HepG2 (cell line): Measurements from ENCODE around the gene CMC1. TPM values are rescaled to one million over a fixed set of nuclear protein-coding genes. Genes with fewer than 3 reads are reported as not detected.

ENCODE experiments used
- ATAC-seq: fragments of 200-7000 bp; cut with Tn5 transposase; 3 replicates; pipeline ENCODE4 v1.9.1; 2020; ENCODE audit warnings: mild to moderate bottlenecking, moderate library complexity
- BruUV-seq: library from RNA; stranded (reverse); fragments of 400-500 nt; replicated peaks from 2 replicates; lab custom pipeline; 2021; lab: Mats Ljungman, UMichigan
- CTCF ChIA-PET: fragments of 300-600 bp; formaldehyde crosslinking; extraction: SDS; loops from one replicate; lab custom pipeline; 2021; ENCODE audit warnings: low total read pairs, inconsistent platforms, low intra/inter-chr PET ratio; lab: Yijun Ruan, JAX
- POLR2A ChIA-PET: fragments of 350-600 bp; sonication (Branson Sonifier 250); formaldehyde crosslinking; loops from one replicate; lab custom pipeline; 2020; ENCODE audit warnings: antibody characterized with exemption, inconsistent platforms; lab: Yijun Ruan, JAX
- DNase-seq: peaks from one replicate; pipeline ENCODE4 v3.0.0-alpha.2; 2015; ENCODE audit warnings: low spot score
- FAIRE-seq: peaks from 3 replicates; lab custom pipeline; 2011; peaks lifted over from hg19 to GRCh38; lab: Jason Lieb, UNC
- H2AFZ ChIP-seq: one replicate; pipeline ENCODE4 v1.6.1; 2011; ENCODE audit warnings: low read length, inconsistent platforms
- H3K27ac ChIP-seq: fragments of 300-600 bp; 3 replicates; pipeline ENCODE4 v1.8.0; 2011; ENCODE audit warnings: mixed run types, mild to moderate bottlenecking, mixed read lengths, low read length, inconsistent platforms; ENCODE audit not compliant: insufficient read depth; ENCODE audit errors: extremely low read length
- H3K27me3 ChIP-seq, 2 experiments: fragments of 200-600 bp in 1 of 2; 2 replicates in 1 of 2; 3 replicates in 1 of 2; pipeline versions ENCODE4 v1.6.0 to v1.8.0; 2011; ENCODE audit warnings: low read length in 2 of 2, mild to moderate bottlenecking in 2 of 2, moderate library complexity in 2 of 2, inconsistent platforms in 1 of 2; ENCODE audit not compliant: insufficient read depth in 2 of 2, control insufficient read depth in 1 of 2
- H3K36me3 ChIP-seq, 2 experiments: fragments of 200-600 bp in 1 of 2; replicated peaks in 1 of 2; 2 replicates in 1 of 2; 3 replicates in 1 of 2; pipeline versions ENCODE4 v1.5.1 to v1.8.0; 2011; ENCODE audit warnings: low read length in 2 of 2, inconsistent platforms in 1 of 2; ENCODE audit not compliant: insufficient read depth in 2 of 2, control insufficient read depth in 1 of 2
- H3K4me1 ChIP-seq: 2 replicates; pipeline ENCODE4 v1.5.1; 2012; ENCODE audit warnings: low read length, inconsistent platforms; ENCODE audit not compliant: insufficient read depth
- H3K4me2 ChIP-seq: 2 replicates; pipeline ENCODE4 v1.6.0; 2011; ENCODE audit warnings: low read depth, low read length, inconsistent platforms
- H3K4me3 ChIP-seq, 3 experiments: fragments of 200-600 bp in 1 of 3; sonication (generic), shearing (Covaris generic) in 1 of 3; replicated peaks in 1 of 3; 2 replicates each; pipeline ENCODE4 v1.5.1; 2011 to 2016; ENCODE audit warnings: low read length in 3 of 3, inconsistent platforms in 2 of 3, low read depth in 2 of 3, mild to moderate bottlenecking in 2 of 3, control low read depth in 1 of 3, mixed read lengths in 1 of 3; ENCODE audit not compliant: insufficient read depth in 1 of 3
- H3K79me2 ChIP-seq: one replicate; pipeline ENCODE4 v1.6.1; 2011; ENCODE audit warnings: low read length, inconsistent platforms; ENCODE audit not compliant: insufficient read depth
- H3K9ac ChIP-seq: 2 replicates; pipeline ENCODE4 v1.6.0; 2011; ENCODE audit warnings: mild to moderate bottlenecking, low read depth, low read length, inconsistent platforms; ENCODE audit not compliant: insufficient read depth
- H3K9me3 ChIP-seq: 2 replicates; pipeline ENCODE4 v1.5.1; 2012; ENCODE audit warnings: mild to moderate bottlenecking, low read length
- H4K20me1 ChIP-seq: 2 replicates; pipeline ENCODE4 v1.6.0; 2011; ENCODE audit warnings: inconsistent platforms, mild to moderate bottlenecking, low read length, moderate library complexity; ENCODE audit not compliant: insufficient read depth
- AGO1 ChIP-seq: fragments of 200-400 bp; formaldehyde crosslinking; IDR thresholded peaks from 2 replicates; pipeline ENCODE4 v1.6.1; 2017; ENCODE audit warnings: mild to moderate bottlenecking, low read depth, low read length, moderate library complexity; ENCODE audit not compliant: poor library complexity, severe bottlenecking
- ARNTL ChIP-seq: sonication (generic); formaldehyde crosslinking; IDR thresholded peaks from 2 replicates; pipeline ENCODE4 v1.4.0; 2020; ENCODE audit warnings: mild to moderate bottlenecking, missing genetic modification reagents
- DPF2 ChIP-seq: sonication (generic); formaldehyde crosslinking; IDR thresholded peaks from 2 replicates; pipeline ENCODE4 v1.4.0; 2020; ENCODE audit warnings: mild to moderate bottlenecking, low read depth, missing genetic modification reagents, borderline replicate concordance
- HDAC2 ChIP-seq: sonication (generic); formaldehyde crosslinking; IDR thresholded peaks from 2 replicates; pipeline ENCODE4 v1.4.0; 2020; ENCODE audit warnings: missing genetic modification reagents
- ISX ChIP-seq: sonication (generic); formaldehyde crosslinking; conservative IDR thresholded peaks from 2 replicates; pipeline ENCODE4 v1.5.0; 2020; ENCODE audit warnings: missing genetic modification reagents
- PREB ChIP-seq: sonication (generic); formaldehyde crosslinking; IDR thresholded peaks from 2 replicates; pipeline ENCODE4 v1.4.0; 2020; ENCODE audit warnings: missing genetic modification reagents
- ZNF18 ChIP-seq: sonication (generic); formaldehyde crosslinking; IDR thresholded peaks from 2 replicates; pipeline ENCODE4 v1.8.0; 2022; ENCODE audit warnings: mild to moderate bottlenecking, missing genetic modification reagents; ENCODE audit not compliant: insufficient replicate concordance
- ZNF513 ChIP-seq: sonication (generic); formaldehyde crosslinking; conservative IDR thresholded peaks from 2 replicates; pipeline ENCODE4 v1.5.0; 2020; ENCODE audit warnings: missing genetic modification reagents
- ZNF576 ChIP-seq: sonication (generic); formaldehyde crosslinking; IDR thresholded peaks from 2 replicates; pipeline ENCODE4 v1.4.0; 2020; ENCODE audit warnings: mild to moderate bottlenecking, missing genetic modification reagents
- ZNF770 ChIP-seq: sonication (generic); formaldehyde crosslinking; IDR thresholded peaks from 2 replicates; pipeline ENCODE4 v1.5.0; 2020; ENCODE audit warnings: mild to moderate bottlenecking, missing genetic modification reagents
- ZNF782 ChIP-seq: sonication (generic); formaldehyde crosslinking; IDR thresholded peaks from 2 replicates; pipeline ENCODE4 v1.4.0; 2020; ENCODE audit warnings: missing genetic modification reagents, mild to moderate bottlenecking, borderline replicate concordance
- WGBS: methylation state at CpG from one replicate; pipeline ENCODE4 v1.1.6; 2017; ENCODE audit warnings: low lambda C conversion rate; 5-methylcytosine and 5-hydroxymethylcytosine counted together
- in situ Hi-C: cut with HindIII; loops from 2 replicates; pipeline ENCODE4 v1.10.0; 2017; ENCODE audit warnings: low pct_unique_long_range_greater_than_20kb; ENCODE audit not compliant: extremely low pct_ligation_motif_present
- intact Hi-C: fragments of 100-400 bp; cut with micrococcal nuclease; formaldehyde crosslinking; loops from one replicate; pipeline ENCODE4 v1.10.0; 2022; ENCODE audit not compliant: unreplicated experiment
- polyA plus RNA-seq, 8 experiments: library from polyadenylated mRNA; depleted of rRNA in 3 of 8; stranded (reverse) in 7 of 8; unstranded in 1 of 8; fragments of >200 nt; fragmentation: Illumina TruSeq in 4 of 8; extraction: Trizol in 4 of 8; gene quantifications; 2 replicates each; pipeline versions ENCODE4 v1.2.1 to v1.2.3, GENCODE V29; 2011 to 2016; ENCODE audit warnings: low read depth in 4 of 8, missing spikeins in 1 of 8, mixed read lengths in 1 of 8; ENCODE audit not compliant: insufficient read depth in 1 of 8
- total RNA-seq, 5 experiments: library from RNA; depleted of rRNA; stranded (reverse); fragments of >200 nt; fragmentation: Illumina TruSeq; extraction: Trizol; gene quantifications; 2 replicates each; pipeline ENCODE4 v1.2.3, GENCODE V29; 2016; ENCODE audit warnings: low read depth in 1 of 5

The CMC1 gene
- total and polyA plus RNA-seq, 2 of the 13 experiments (the other 11 are each of a cell fraction or from before 2014, with no cell fraction given), result 22.1 to 29.5 TPM

GRCh38 chr3:28206479-28206878, 34.9 kb upstream of the CMC1 start:
- Histone ChIP-seq H3K27ac (no peak overlapping the region), H3K27me3 (no peaks in the 10 kb centered on the region), H4K20me1 (no peaks in the 10 kb centered on the region), H3K36me3 (no peaks in the 10 kb centered on the region), H3K4me1 (peaks cover 12% of the 10 kb centered on the region; the same call in 1 of the 2 replicates), H3K79me2 (no peaks in the 10 kb centered on the region), H2AFZ (no peak overlapping the region), H3K9me3 (no peaks in the 10 kb centered on the region), H3K4me2 (no peak overlapping the region), H3K9ac (no peak overlapping the region), H3K4me3 (no peak overlapping the region)
- in situ Hi-C loops, result no loop called here
- DNase-seq (no peak), ATAC-seq (no peak), FAIRE-seq (no peak)
- ChIA-PET POLR2A (no interaction called here), CTCF (no interaction called here)
- intact Hi-C loops, result loop anchor here (5.0 kb wide), 1 partner anchor 34 kb away; no protein-coding TSS in a partner anchor
- 51% methylated on average over 2 of the region's 2 CpGs for WGBS
- BruUV-seq, result no TSS peak
- no peak for TF ChIP-seq DPF2 (CRISPR knock-in tag)
- TF ChIP-seq AGO1, result no peak
- no peak for TF ChIP-seq ZNF576 (CRISPR knock-in tag)
- TF ChIP-seq ZNF782 (CRISPR knock-in tag), result no peak
- no peak for TF ChIP-seq HDAC2 (CRISPR knock-in tag)
- TF ChIP-seq ISX (CRISPR knock-in tag), result no peak
- TF ChIP-seq ZNF770 (CRISPR knock-in tag), result no peak
- TF ChIP-seq ZNF18 (CRISPR knock-in tag), result no peak
- no peak for TF ChIP-seq PREB (CRISPR knock-in tag)
- no peak for TF ChIP-seq ARNTL (CRISPR knock-in tag)
- no peak for TF ChIP-seq ZNF513 (CRISPR knock-in tag)
